B cell (primary cell): ENCODE data around the gene TOM1L1. TPM values are rescaled to one million over a fixed set of nuclear protein-coding genes. Genes with fewer than 3 reads are reported as not detected.

ENCODE experiments used
- ATAC-seq: fragments of 200-7000 bp; cut with Tn5 transposase; one replicate; pipeline ENCODE4 v1.10.0; 2021; ENCODE audit warnings: low read depth, mild to moderate bottlenecking, moderate number of reproducible peaks, moderate library complexity
- CTCF ChIA-PET: fragments of 350-600 bp; sonication (Branson Sonifier 250); formaldehyde crosslinking; loops from one replicate; lab custom pipeline; 2021; ENCODE audit warnings: antibody characterized with exemption, inconsistent platforms; lab: Charles Lee
- POLR2A ChIA-PET: fragments of 350-600 bp; sonication (Branson Sonifier 250); formaldehyde crosslinking; loops from one replicate; lab custom pipeline; 2021; ENCODE audit warnings: antibody characterized with exemption; lab: Charles Lee
- DNase-seq: peaks from one replicate; pipeline ENCODE4 v3.0.0; 2013
- H2AFZ ChIP-seq: 2 replicates; pipeline ENCODE4 v1.6.1; 2012; ENCODE audit warnings: mild to moderate bottlenecking, low read depth, low read length; ENCODE audit not compliant: insufficient read depth, poor library complexity, severe bottlenecking
- H3K27ac ChIP-seq, 2 donors: 1 replicate in 1 of 2; 2 replicates in 1 of 2; pipeline ENCODE4 v1.5.1; 2012 to 2013; ENCODE audit warnings: low read length in 2 of 2, mild to moderate bottlenecking in 2 of 2, moderate library complexity in 1 of 2
- H3K27me3 ChIP-seq, 4 experiments: fragments of 200-600 bp in 1 of 4; sonication (generic) in 1 of 4; replicated peaks in 1 of 4; 1 replicate in 2 of 4; 2 replicates in 2 of 4; pipeline versions ENCODE4 v1.6.1 to v1.7.0; 2013 to 2016; ENCODE audit warnings: low read length in 3 of 4, mild to moderate bottlenecking in 2 of 4, mixed read lengths in 1 of 4, moderate library complexity in 1 of 4; ENCODE audit not compliant: insufficient read depth in 4 of 4, control insufficient read depth in 3 of 4; ENCODE audit errors: control extremely low read depth in 1 of 4
- H3K36me3 ChIP-seq, 2 experiments: replicated peaks in 1 of 2; 1 replicate in 1 of 2; 2 replicates in 1 of 2; pipeline versions ENCODE4 v1.6.1 to v1.7.1; 2013; ENCODE audit warnings: low read length in 1 of 2; ENCODE audit not compliant: insufficient read depth in 2 of 2, control insufficient read depth in 1 of 2; ENCODE audit errors: control extremely low read depth in 1 of 2, extremely low read depth in 1 of 2
- H3K4me1 ChIP-seq, 2 donors: fragments of 200-600 bp in 1 of 2; sonication (generic) in 1 of 2; 1 replicate in 1 of 2; 2 replicates in 1 of 2; pipeline versions ENCODE4 v1.5.1 to v1.6.1; 2013 to 2017; ENCODE audit warnings: low read length in 2 of 2; ENCODE audit not compliant: control insufficient read depth in 2 of 2, insufficient read depth in 2 of 2
- H3K4me2 ChIP-seq: replicated peaks from 2 replicates; pipeline ENCODE3; 2012; ENCODE audit warnings: mild to moderate bottlenecking, low read depth, low read length; ENCODE audit not compliant: poor library complexity, severe bottlenecking
- H3K4me3 ChIP-seq, 5 experiments: fragments of 200-600 bp in 1 of 5; sonication (generic) in 1 of 5; 1 replicate in 3 of 5; 2 replicates in 2 of 5; pipeline versions ENCODE4 v1.5.1 to v1.7.0; 2011 to 2016; ENCODE audit warnings: low read length in 4 of 5, mild to moderate bottlenecking in 4 of 5, low read depth in 2 of 5, control low read depth in 1 of 5, moderate library complexity in 1 of 5; ENCODE audit not compliant: insufficient read depth in 1 of 5; ENCODE audit errors: control extremely low read depth in 1 of 5, extremely low read depth in 1 of 5
- H3K79me2 ChIP-seq: fragments of 200-600 bp; sonication (generic); one replicate; pipeline ENCODE4 v1.6.0; 2016; ENCODE audit warnings: low read length; ENCODE audit not compliant: control insufficient read depth, insufficient read depth
- H3K9ac ChIP-seq: fragments of 200-600 bp; sonication (generic); 2 replicates; pipeline ENCODE4 v1.6.1; 2017; ENCODE audit warnings: mild to moderate bottlenecking, low read length, moderate library complexity
- H3K9me3 ChIP-seq, 3 donors: one replicate each; pipeline versions ENCODE4 v1.6.1 to v1.7.1; 2013; ENCODE audit warnings: low read length in 2 of 3; ENCODE audit not compliant: control insufficient read depth in 2 of 3, insufficient read depth in 1 of 3; ENCODE audit errors: control extremely low read depth in 1 of 3
- H4K20me1 ChIP-seq: 2 replicates; pipeline ENCODE4 v1.6.0; 2012; ENCODE audit warnings: mild to moderate bottlenecking, low read length; ENCODE audit not compliant: insufficient read depth, control insufficient read depth, poor library complexity, severe bottlenecking
- H3K27ac Mint-ChIP-seq: one replicate; pipeline ENCODE4 v1.8.0; 2021; ENCODE audit warnings: mixed read lengths
- H3K27me3 Mint-ChIP-seq: one replicate; pipeline ENCODE4 v1.8.0; 2021; ENCODE audit warnings: mixed read lengths
- H3K4me1 Mint-ChIP-seq: one replicate; pipeline ENCODE4 v1.8.0; 2021; ENCODE audit warnings: mixed read lengths
- H3K4me3 Mint-ChIP-seq: one replicate; pipeline ENCODE4 v1.8.0; 2021; ENCODE audit warnings: mixed read lengths
- H3K9me3 Mint-ChIP-seq: one replicate; pipeline ENCODE4 v1.8.0; 2022; ENCODE audit warnings: mixed read lengths; ENCODE audit not compliant: insufficient read depth
- CTCF ChIP-seq: fragments of 200-600 bp; IDR thresholded peaks from one replicate; pipeline ENCODE4 v1.8.0; 2022; ENCODE audit warnings: antibody characterized with exemption, mild to moderate bottlenecking
- EZH2 ChIP-seq: IDR thresholded peaks from 2 replicates; pipeline ENCODE4 v1.6.1; 2012; ENCODE audit warnings: borderline replicate concordance, low read depth, mild to moderate bottlenecking, moderate library complexity, low read length; ENCODE audit not compliant: insufficient read depth, poor library complexity, severe bottlenecking
- WGBS: methylation state at CpG from one replicate; pipeline ENCODE4 v1.1.5; 2013; ENCODE audit warnings: missing lambda C conversion rate; ENCODE audit not compliant: insufficient coverage; 5-methylcytosine and 5-hydroxymethylcytosine counted together
- intact Hi-C: fragments of 100-400 bp; cut with micrococcal nuclease; formaldehyde crosslinking; loops from one replicate; pipeline ENCODE4 v1.10.0; 2022
- polyA plus RNA-seq: library from polyadenylated mRNA; depleted of rRNA; stranded (reverse); fragments of >200 nt; gene quantifications from 2 replicates; pipeline ENCODE4 v1.2.3, GENCODE V29; 2012
- total RNA-seq, 2 donors: library from RNA; stranded (reverse); fragments of 120-200 nt in 1 of 2; gene quantifications; 1 replicate in 1 of 2; 2 replicates in 1 of 2; pipeline versions ENCODE4 v1.2.3 to v1.2.4, GENCODE V29; 2013 to 2022

The TOM1L1 gene
- total and polyA plus RNA-seq, 2 donors (not counting 1 experiment from before 2014, with no cell fraction given): not detected

DNA sequence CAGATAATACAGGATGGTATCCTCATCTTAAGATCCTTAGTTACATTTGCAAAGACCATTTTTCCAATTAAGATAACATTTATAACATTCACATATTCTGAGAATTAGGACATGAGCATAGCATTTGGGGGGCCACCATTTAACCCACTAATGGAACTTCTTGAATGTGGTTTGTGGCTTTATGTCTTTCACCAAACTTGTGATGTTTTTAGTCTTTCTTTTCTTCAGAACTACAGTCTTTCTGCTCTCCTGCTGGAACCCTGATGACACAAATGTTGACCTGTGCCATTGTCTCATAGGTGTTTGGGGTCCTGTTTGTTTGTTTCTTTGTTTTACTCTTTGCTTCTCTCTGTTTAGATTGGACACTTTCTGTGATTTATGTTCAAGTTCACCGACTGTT is 44.6 kb downstream of the TOM1L1 start:
- H3K9me3 Mint-ChIP-seq: no peaks in the 10 kb centered on the region
- Histone ChIP-seq H3K4me2 (no peak overlapping the region), H3K9me3 (no peaks in the 10 kb centered on the region), H3K4me3 (no peak overlapping the region), H3K36me3 (no peaks in the 10 kb centered on the region), H3K4me1 (no peaks in the 10 kb centered on the region), H3K79me2 (no peaks in the 10 kb centered on the region), H3K9ac (no peak overlapping the region), H3K27ac (no peak overlapping the region), H2AFZ (no peak overlapping the region), H4K20me1 (no peaks in the 10 kb centered on the region), H3K27me3 (peaks cover 0 to 5% (median 1%) of the 10 kb centered on the region in 4 experiments)
- no peak overlapping the region for H3K27ac Mint-ChIP-seq
- WGBS: no CpG with 5 or more reads among the region's 1 CpG
- POLR2A ChIA-PET: no interaction called here
- CTCF ChIA-PET: no interaction called here
- no peak for TF ChIP-seq EZH2
- TF ChIP-seq CTCF: no peak
- DNase-seq: no peak
- H3K4me1 Mint-ChIP-seq: no peaks in the 10 kb centered on the region
- intact Hi-C loops: no loop called here
- no peak for ATAC-seq
- peaks cover 10% of the 10 kb centered on the region for H3K27me3 Mint-ChIP-seq
- no peak overlapping the region for H3K4me3 Mint-ChIP-seq

GRCh38 chr17:54945671-54946070 is 45.0 kb downstream of the TOM1L1 start:
- intact Hi-C loops: no loop called here
- ChIA-PET POLR2A (no interaction called here), CTCF (no interaction called here)
- TF ChIP-seq EZH2 (no peak), CTCF (no peak)
- H3K4me3 ChIP-seq: no peak overlapping the region
- no peaks in the 10 kb centered on the region for H3K4me1 ChIP-seq
- no peak for ATAC-seq
- Mint-ChIP-seq H3K27me3 (peaks cover 10% of the 10 kb centered on the region), H3K4me1 (no peaks in the 10 kb centered on the region), H3K4me3 (no peak overlapping the region), H3K9me3 (no peaks in the 10 kb centered on the region), H3K27ac (no peak overlapping the region)
- no peak for DNase-seq
- no peaks in the 10 kb centered on the region for H3K36me3 ChIP-seq
- no peaks in the 10 kb centered on the region for H4K20me1 ChIP-seq
- H3K27me3 ChIP-seq: peaks cover 0 to 5% (median 1%) of the 10 kb centered on the region in 4 experiments
- no peak overlapping the region for H3K9ac ChIP-seq
- WGBS: no CpG with 5 or more reads among the region's 1 CpG
- no peak overlapping the region for H3K4me2 ChIP-seq
- H3K79me2 ChIP-seq: no peaks in the 10 kb centered on the region
- no peaks in the 10 kb centered on the region for H3K9me3 ChIP-seq
- no peak overlapping the region for H3K27ac ChIP-seq
- no peak overlapping the region for H2AFZ ChIP-seq
